NCI-H1417 treated with DMSO at 0.1 percent for 48 hours (cell line): Measurements from ENCODE around the gene GLI3.

ENCODE experiments used
- DNase-seq: peaks from one replicate; lab custom pipeline; 2025; lab: John Stamatoyannopoulos, UW

GLI3 gene

DNA sequence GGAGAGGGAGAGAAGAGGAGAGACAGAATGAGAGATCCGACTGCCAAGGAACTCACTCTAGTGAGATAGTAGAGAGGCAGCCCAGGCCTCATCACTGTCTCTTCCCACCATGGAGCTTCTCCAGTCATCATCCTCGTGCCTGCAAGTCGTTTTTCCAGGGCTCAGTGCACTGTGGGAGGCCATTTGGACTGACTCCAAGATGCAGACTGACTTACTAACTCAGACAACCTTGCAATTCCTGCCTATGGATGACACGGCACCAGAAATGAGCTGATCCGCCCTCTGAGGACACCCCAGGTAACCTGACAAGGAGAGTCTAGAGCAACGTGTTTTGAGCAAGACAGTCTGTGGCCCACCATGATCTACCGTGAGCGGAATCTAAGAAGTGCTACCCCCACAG, 154.9 kb downstream of the GLI3 start:
- DNase-seq = no peak

DNA sequence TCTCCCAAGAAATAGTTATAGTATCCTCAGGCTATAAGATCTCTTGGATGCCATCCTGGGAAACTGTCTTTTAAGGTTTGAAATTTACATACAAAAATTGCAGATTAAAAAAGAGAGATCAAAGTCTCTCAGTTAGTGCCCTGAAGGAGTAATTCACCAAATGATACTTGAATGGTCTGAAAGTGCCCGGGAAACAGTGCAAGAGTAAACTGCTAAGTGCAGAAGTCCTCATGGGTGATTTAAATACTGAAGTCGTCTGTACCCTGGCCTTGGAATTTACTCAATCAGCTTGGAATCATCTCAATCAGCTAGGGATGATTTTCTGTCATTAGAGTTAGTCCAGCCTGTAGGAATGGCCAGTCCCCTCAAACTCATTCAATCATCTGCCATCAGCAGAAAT, 155.3 kb downstream of the GLI3 start:
- DNase-seq = no peak

DNA sequence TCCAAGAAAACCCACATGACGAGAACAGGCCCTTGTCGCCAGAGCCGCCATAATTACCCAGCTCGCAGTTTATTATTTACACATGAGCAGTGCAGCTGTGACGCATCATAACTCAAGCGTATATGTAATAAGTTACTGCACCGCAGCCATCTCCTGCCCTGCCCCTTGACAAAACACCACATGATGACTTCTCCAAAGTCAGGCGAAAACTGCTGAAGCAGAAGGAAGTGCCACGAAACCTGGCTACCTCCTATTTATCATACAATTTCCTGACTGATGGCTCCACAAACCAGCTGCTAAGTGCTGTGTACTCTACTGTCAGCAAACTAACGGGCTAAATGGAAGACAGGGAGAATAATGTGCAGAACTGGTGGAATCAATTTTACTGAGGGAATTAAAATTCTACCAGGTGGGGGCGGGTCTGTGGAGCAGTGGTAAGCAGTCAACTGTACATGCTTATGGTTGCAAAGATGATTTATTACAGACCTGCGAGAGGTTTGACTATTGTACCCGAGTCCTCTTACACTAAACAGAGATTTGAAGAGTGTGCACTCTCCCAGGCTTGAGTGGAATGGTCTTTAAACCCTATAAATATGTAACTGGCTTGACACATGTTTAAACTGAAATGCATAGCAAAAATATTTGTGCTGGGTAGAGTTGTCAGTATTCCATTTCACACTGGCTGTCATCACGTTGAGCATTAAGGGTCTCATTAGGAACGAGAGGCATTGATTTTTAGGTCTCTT, 156.0 kb downstream of the GLI3 start:
- no peak for DNase-seq

DNA sequence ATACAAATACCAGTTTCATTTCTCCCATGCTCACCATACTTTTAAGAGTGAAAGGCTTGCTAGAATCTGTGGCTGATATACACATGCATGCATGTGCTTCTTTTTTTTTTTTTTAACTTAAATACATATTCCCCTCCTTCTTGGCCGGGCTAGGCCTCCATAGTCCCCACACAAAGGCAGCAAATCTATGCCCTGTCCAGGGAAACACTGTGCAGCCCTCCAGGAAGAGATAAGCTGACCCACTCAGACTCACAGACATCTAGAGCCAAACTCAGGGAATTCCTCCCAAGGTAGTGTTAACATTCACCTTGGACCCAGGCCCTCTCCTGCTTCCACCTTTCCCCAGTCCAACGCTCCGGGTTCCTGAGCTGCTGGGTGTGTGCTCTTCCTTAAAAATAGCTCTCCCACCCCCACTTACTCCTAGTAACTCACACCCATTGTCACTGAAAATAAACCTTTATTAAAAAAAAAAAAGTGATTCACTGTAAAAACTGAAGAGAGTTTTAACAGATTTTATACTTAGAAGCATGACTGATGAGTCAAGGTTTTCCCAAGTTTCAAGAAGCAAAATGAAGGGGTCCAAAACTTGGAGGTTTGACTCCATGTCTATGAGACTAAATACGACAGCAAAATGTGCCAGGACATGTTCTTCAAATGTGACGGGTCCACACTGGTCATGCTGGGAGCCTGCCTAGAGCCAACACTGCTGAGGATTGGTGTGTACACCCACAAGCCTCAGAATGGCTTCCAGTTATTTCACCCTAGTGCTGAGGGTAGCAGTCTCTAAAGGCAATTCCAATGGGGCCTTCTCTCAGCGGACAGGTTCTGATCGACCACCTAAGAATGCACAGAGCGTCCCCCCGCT, 159.5 kb downstream of the GLI3 start:
- no peak for DNase-seq

DNA sequence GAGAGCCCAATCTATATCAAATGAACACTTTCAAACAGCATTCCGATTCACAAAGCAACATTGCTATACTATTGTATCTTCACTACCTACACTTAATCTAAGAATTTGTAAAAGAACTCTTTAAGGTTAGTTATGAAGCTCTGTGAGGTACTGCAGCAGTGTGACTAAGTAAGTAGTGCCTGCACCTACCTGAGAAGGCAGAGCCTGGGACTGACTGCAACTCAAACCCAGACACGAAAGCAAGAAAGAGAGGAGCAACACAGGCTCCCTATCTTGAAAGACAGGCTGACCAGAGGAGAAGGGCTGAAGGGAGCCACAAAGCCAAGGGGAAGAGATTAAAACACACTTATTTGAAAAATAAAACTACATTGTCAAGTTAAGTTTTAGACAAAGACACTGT, 160.1 kb downstream of the GLI3 start:
- DNase-seq = no peak

DNA sequence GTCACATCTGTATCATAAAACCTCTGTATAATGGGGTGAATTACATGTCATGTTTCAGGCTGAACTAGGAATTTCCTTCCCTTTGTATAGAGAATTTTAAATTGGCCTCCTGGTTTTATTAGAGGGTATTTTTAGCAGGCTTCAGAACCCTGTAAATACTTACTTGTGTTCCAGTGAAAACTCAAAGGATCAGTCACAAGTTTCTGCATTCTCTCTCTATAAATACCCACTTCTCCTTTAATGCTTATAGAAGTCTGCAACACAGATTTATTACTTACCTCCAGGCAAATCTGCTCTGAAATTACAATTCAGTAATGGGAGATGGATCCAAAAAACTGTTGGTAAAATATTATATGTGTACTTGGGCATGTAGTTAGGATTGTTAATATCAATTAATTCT, 161.6 kb downstream of the GLI3 start:
- no peak for DNase-seq

DNA sequence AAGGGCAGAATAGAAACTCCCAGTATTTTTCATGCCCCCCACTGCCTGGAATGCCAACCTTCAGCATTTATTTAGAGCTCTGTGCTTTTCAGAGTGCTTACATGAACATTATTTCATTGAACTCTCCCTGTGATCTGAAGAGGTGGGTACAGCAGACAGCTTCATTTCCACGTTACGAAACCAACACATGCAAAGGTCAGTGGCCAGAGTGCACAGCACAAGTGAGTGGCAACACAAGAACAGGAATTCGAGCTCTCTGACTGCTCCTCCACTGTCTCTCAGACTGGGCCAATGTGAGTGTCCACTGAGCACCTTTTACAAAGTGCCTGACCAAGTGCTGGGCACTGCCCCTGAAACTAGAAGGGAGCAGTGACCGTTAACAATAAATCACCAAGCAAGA, 162.9 kb downstream of the GLI3 start:
- DNase-seq = no peak

DNA sequence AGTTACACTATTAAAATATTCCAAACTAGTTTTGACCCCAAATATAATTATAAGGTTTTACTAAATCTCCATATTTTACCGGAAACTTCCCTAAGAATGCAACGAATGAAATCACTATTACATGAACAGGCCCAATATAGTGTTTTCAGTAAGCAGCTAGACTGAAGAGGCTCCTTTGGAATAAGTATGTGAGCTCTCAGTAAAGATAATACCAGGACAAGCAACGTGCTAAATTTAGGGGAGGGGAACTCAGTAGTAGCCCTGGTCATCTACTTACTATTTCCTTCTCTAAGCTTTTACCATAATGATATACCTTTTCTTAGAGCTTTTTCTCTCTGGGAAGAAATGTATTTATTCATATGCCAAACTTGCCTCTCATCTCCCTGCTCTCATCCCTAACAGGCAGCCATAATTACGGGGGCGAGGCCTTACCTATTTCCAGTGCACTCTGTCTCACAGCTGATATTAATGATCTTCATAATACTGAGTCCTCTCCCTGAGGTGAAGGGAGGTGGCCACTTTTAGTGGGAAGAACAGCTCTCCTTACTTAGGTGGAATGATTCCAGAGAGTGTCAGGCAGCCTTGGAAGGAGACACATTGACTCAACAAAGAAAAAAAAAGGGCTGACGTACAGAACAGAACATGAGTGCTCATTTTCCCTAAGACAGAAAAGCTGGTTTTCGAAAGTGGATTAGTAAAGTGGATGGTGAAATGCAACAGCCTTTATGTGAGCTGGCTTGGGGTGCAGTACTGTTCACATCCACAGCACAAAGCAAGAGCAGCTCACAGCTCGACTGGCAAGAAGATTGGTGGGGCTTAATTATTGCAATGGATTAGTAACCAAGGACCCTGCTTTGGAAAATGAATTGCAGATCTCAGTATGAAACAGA, 165.4 kb downstream of the GLI3 start:
- DNase-seq = no peak

DNA sequence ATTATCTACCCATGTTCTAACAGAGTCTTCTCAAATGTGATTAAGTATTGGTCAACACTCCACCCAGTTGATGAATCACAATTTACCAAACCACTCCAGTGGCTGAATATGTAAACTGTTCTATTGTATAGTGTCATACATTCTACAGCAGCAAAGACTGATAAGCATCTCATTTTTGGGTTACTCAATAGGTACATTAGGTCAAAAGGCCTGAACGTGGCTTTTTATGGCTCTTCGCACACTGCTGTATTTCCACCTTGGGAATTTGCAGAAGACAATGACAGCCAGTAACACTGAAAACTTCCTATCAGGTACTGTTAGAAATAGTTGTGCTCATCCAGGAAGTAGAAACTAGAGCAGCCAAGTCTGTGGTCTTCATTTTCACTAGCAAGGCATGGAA, 166.9 kb downstream of the GLI3 start:
- no peak for DNase-seq

DNA sequence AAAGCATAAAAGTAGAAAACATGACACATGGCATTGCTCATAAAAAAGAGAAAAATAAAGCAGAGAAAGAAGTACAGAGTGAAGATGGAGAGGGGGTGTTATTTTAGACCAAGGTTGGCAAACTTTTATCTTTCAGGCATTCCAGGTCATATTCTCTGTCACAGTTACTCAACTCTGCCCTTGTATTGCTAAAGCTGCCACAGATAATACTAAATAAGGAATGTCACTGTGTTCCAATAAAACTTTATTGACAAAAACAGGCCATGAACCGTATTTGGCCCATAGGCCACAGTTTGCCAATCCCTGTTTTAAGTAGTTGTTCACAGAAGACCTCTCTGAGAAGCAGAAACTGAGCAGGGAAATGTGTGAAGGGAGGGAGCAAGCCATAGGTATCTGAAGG, 167.4 kb downstream of the GLI3 start:
- DNase-seq = no peak

DNA sequence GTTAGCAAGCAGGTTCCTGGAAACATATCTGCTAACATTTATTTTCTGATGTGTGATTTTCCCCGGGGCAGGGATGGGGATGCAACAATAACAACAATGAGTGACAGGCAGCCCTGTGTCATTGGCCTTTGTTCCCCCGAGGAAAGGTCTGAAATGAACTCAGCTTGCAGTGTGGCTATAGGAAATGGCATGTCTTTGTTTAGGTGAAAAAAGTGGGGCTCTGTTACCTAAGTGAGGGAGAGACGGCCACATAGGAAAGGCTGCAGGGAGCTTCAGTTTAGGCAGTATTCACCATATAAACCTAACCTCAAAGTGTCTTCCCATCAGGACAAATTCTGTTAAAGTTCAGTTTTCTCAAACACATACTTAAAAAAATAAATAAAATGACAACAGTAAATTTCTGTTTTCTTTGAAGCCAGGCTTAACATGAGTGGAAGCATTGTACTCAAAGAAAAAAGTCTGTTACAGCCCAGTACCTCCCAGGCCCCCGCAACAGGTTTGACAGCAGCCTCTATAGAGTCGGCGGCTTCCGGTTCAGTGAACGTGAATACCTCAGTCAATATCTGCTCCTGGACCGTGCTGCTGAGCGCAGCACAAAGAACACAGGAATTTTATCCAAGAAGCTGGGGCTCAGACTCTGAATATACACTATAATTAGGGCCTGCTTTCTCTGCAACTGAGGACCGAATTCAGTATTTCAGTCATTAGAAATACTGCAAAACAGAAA, 168.3 kb downstream of the GLI3 start:
- DNase-seq = no peak

DNA sequence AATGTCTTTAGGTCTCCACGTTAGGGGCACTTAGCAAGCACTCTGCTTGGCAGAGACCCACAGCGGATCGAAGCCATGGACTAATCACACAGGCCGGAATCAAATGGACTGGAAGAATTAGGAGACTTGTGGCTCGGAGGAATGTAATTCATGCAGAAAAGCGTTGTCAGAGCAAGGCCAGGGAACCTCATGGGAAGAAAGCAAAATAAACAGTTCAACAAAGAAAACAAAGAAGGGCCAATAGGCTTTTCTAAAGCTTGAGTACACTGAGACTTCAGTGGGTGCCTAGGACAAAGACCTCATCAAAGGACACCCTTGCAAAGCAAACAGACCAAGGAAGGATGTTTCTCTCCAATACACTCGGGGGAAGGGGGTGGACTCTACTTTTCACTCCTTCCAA, 171.1 kb downstream of the GLI3 start:
- no peak for DNase-seq

DNA sequence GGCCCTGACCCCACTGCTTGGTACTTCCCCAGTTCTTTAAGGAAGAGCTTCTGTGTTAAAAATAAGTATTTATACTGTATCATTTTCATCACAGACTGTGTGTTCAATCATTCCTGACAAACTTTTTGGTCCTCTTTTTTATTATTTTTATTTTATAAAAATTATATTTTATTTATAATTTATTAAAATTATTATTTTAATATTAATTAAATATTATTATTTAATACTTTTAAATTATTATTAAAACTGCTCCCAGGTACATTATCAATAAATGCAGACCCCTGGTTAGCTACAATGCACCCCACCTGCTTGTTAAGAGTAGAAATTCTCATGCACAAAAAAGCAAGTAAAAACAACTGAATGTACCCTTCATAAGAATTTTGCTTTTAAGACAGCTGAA, 172.0 kb downstream of the GLI3 start:
- DNase-seq = no peak

DNA sequence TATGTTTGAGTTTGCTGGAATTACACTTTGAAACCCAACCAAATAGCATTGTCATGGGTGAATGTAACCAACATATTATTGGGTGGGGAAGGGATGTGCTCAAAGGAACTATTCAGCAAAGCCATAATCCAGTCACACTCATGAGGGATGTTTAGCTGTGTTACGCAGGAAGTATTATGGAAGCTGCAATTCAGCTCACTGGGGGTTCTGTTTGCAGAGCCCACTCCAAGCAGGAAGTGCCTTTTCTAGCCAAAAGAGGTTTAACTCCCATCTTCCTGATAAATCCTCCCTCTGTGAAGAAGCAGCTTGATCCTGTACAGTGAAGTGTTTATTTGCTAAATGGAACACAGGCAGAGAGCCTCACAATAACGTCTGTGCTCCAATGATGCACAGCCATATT, 172.5 kb downstream of the GLI3 start:
- DNase-seq = no peak

DNA sequence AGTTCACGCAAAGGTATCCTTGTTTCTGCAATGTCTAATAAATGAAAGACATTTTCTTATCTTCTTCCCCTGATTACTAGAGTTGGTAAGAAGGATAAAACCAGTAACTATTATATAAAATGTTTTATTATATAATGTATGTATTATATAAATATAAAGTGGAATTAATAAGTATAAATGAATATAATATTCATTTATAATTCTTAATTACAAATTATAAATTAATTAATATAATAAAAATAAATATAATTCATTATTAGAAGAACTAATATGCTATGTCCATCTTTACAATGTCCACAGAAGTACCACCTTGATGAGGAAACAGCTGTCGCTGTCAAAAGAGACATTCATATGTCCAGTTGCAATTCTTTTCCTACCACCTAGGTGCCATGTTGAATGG, 177.7 kb downstream of the GLI3 start:
- no peak for DNase-seq

DNA sequence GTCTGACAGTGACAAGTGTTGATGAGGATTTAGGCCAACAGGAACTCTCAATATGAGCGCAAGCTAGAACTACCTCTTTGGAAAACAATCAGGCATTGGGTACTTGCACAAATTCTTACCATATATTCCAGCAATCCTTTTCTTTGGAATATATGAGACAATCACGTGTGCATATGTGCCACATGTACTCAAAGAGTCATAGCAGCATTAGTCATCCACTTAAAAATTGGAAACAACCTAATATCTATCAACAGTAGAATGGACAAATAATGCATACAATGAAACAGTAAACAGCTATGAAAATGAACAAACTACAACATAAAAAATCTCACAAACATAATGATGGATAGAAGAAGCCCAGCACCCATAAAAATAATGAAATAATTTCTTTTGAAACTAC, 179.7 kb downstream of the GLI3 start:
- DNase-seq = no peak

DNA sequence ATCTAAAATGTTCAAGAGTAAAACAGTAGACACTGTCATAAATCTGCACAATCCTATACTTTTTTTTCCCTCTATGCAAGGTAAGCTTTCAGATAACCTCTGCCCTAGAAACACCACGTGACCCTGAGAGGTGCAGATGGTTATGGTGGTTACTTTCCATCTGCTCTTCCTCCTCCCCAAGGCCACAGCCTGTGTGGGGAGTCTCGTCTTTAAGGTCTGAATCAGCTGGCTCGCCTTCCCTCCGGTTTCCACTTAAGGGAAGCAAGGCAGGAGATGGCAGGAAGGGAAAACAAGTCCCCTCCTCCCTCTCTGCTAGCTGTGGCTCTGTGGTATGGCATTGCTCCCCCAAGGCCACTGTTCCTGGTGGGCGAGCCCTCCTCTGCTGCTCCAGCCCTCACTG, 181.8 kb downstream of the GLI3 start:
- no peak for DNase-seq

DNA sequence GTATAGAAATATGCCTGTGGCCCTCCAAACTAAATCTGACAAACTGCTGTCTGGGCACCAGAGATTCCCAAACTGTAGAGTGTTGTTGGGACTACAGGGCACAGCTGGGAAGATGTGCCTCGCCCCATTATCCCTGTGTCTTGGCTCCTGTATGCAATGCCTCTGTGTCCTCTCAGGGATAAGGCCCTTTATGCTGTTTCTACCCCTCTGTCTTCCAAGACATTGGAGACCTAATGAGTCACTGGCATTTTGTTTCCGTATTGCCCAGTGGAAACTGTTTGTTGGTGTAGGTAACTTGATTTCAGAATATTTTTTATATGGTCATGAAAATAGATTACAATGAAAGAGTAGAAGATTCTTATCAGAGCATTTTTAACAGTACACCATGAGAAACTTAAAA, 183.2 kb downstream of the GLI3 start:
- DNase-seq = no peak

DNA sequence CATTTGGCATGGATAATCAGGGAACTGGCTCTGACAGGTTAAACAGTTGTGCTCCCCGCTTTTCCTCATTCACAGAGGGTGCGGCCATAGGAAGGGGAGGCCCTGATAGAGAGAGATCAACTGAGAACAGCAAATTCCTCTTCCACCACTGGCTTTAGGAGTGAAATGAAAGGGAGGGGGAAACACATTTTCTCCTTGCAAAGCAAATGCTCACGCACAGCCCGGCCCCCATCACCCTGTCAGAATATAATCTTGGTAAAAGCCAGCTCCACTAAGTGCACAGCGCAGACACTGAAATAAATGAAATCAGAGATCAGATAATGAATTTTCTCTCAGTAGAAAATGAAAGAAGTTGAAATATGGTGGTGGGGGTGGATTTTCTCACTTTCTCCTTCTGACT, 187.2 kb downstream of the GLI3 start:
- DNase-seq = no peak

DNA sequence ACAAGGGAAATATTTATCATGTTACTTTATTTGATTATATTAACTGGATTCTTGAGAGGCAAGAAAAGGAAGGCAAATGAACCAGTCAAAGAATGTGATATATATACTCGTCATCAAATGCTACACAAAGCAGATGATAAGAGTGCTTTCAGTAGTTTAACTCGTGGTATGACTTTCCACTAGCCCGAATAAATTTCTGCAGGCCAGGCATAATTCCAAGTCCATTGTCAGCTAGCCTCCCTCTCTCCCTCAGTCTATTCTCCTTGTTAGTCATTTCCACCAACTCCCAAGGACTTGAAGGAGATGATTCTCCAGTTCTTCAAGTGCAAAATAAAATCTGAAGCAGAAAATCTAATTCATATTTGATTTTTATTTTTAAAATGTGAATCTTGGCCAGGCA, 190.5 kb downstream of the GLI3 start:
- no peak for DNase-seq

DNA sequence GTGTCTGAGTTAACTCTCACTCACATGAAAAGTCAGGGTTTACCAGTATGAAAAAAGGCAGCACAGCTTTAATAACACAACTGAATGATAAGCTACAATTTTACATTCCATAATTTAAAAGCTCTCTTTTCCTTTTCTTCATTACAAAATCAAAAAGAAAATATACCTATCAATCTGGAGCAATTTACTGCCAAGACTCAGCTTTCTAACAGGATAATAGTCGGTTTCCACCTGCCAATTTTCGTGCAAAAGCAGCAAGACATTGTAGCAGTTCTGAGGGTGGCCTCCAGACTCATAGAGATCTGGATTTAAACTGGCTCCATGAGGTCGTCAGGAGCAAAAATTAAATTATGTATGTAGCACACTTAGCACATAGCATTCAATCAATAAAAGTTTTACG, 191.0 kb downstream of the GLI3 start:
- DNase-seq = no peak

DNA sequence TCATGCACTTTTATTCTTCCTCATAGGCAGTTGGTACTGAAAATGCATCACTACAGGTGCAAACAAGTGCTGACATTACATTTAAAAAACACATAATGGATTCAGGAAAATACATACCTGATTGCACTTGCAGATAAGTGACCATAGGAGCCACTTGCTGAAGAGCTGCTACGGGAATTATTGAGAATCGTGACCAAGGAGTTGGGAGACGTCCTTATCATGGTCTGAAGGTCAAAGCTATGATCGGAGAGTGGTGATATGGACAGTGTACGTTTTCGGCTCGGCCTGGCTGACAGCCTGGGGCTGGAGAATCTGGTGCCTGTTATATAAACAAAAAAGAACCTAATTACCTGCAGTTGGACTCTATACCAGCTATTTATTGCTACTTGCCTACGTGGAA, 197.1 kb downstream of the GLI3 start:
- no peak for DNase-seq
